Measurements from ENCODE around the gene NACA.

The NACA gene

DNA sequence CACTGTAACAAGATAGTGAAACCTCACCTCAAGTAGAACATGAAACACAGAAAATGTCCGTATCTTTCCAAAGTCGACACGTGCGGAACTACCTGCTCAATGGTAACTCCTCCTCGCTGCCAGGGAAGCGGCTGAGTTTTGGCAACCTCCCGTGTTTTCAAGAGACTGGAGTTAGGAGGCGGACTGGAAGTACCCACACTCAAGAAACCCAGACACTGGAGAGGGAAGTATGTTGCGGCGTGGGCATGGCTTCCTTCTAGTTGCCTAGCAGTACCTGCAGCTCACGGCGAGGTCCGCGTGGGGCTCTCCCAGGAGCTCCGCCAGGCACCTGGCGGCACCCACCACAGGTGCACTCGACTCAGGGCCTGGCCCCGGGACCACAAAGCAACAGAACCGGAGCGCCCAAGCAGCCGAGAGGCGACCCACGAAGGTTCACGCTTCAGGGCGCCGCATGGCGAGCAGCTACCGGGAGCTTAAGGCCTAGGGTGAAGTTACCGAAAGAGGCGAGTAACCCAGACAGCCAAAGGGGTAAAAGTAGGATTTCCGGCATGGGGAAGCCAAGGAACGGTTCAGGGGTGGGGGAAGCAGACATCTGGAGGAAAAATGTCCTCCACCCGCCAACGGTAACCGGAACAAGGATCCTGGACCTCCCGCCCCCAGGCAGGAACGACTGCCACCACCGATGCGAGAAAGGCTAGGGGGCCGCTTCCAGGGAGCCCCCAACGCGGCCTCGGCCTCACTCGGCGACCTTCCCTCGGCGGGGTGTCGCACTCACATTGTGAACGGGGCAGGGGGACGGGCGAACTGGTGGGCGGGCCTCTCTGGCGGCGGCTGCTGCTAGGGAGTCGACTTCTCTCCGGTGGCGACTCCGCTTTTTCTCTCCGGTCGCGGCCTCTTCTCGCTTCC, 37.6 kb downstream of the NACA start:
- DNase-seq = no peak

DNA sequence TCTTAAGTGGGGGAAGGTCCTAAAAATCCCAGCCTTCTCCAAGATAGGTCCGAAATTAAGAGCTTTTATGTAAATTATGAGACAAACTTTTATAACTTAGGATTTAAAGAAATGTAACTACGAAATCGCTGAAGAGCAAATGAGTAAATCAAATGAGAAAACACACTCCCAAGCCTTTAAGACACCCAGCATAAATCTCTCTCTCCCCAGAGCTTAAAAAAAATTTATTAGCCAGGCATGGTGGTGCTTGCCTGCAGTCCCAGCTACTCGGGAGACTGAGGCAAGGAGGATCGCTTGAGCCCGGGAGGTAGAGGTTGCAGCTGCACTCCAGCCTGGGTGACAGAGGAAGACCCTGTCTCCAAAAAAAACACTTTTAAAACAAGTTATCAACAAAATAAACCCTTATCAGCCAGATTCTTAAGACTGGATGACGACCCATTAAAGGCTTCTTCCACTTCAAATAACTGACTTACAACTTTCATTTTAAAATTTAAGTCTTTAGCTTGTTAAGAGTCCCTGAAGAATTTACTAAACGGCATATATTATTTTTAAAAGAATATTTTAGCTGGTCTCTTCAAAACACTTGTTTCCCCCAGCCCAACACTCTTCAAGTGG, 40.2 kb downstream of the NACA start:
- DNase-seq = no peak

DNA sequence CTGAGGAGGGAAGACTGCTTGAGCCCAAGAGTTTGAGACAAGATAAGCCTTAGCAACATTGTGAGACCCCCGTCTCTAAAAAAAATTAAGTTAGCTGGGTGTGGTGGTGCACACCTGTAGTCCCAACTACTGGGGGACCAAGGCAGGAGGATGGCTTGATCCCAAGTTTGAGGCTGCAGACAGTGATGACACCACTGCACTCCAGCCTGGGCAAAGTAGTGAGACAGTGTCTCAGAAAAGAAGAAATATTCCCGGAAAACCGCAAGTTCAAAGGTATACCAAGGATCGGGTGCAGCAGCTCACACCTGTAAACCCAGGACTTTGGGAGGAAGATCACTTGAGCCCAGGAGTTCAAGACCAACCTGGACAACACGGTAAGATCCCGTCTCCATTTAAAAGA, 42.8 kb downstream of the NACA start:
- no peak for DNase-seq

DNA sequence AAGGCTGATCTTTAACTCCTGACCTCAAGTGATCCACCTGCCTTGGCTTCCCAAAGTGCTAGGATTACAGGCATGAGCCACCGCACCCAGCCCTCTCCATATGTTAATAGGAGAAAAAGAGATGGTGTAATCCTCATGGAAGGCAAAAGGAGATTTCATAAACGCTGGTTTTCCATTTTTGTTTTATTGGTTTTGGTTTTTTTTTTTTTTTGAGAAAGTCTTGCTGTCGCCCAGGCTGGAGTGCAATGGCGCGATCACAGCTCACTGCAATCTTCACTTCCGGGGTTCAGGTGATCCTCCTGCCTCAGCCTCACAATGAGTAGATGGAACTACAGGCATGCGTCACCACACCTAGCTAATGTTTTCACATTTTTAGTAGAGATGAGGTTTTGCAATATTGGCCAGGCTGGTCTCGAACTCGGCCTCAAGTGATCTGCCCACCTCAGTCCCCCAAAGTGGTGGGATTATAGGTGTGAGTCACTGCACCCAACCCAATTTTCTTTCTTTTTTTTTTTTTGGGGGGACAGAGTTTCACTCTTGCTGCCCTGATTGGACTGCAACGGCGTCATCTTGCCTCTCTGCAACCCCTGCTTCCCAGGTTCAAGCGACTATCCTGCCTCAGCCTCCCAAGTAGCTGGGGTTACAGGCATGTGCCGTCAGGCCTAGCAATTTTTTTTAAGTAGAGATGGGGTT, 45.1 kb downstream of the NACA start:
- DNase-seq = no peak

DNA sequence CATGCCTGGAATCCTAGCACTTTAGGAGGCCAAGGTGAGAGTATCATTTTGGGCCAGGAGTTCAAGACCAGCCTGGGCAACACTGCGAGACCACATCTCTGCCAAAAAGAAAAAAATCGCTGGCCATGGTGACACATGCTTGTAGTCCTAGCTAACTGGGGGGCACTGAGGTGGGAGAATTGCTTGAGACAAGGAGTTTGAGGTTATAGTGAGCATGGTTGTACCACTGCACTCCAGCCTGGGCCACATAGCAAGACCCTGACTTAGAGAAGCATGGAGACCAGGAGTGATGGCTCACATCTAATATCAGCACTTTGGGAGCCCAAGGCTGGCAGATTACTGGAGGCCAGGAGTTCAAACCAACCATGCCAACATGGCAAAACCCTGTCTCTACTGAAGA, 46.2 kb downstream of the NACA start:
- DNase-seq = no peak

DNA sequence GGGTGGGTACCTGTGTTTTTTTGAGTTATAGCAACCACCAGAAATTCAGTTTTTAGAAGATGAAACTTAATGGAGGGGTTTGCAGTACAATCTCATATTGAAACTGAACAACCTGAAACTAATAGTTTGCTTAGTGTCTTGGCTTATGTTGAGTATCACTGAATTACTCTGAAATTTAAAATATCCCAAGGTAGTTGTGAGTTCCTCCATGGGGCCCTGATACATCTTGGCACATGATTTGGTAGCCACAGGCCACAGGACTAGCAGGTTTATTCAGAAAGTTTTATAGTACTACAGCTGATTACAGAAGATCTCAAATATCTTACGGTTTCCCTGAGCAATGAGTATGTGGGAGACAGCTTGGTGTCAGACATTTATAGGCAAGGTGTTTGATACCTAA, 47.4 kb downstream of the NACA start:
- DNase-seq = no peak

DNA sequence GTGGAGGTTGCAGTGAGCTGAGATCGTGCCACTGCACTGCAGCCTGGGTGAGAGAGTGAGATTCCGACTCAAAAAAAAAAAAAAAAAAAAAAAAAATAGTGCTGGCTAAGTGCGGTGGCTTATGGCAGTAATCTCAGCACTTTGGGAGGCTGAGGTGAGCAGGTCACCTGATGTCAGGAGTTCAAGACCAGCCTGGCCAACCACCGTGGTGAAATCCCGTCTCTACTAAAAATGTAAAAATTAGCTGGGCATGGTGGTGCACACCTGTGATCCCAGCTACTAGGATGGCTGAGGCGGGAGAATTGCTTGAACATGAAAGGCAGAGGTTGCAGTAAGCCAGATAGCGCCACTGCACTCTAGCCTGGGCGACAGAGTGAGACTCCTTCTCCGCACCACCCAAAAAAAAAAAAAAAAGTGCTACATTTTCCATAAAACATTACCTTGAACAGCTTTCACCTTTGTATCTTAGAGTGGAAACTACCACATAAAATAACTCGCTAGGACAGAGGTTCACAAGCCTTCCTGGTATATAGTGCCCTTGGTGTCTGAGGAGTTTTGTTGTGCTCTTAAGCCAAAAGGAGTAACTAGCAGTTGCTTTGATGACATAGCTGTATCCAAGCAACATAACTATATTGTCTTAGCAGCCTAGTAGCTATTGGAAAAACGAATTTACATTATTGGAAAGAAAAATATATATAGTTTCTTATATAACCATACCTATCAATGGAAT, 48.1 kb downstream of the NACA start:
- DNase-seq = no peak

DNA sequence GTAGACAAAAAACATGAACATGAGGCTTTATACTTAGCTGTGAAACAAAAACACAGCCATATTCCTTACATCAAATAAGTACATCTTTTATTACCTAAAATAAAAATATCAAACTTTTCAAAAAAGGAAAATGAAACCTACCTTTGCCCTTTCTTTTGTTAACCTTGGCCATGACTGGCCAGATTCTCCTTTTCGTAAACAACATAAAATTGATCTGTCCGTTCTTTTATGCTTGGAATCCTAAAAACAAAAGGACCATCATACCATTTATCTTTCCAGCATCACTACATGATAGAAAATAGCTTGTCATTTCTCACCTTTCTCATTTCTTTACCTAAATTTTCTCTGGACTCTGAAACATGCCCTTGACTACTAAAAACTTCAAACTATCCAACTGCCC, 53.5 kb downstream of the NACA start:
- DNase-seq = no peak

DNA sequence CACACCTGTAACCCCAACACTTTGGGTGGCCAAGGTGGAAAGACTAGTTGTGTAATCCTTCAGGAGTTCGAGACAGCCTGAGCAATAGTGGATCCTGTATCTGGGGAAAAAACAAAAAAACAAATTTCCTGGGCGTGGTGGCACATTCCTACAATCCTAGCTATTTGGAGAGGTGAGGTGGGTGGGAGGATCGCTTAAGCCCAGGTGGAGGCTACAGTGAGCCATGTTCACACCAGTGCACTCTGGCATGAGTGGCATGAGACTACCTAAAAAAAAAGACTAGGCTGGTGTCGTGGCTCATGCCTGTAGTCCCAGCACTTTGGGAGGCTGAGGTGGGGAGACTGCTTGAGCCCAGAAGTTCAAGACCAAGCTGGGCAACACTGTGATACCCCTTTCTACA, 54.3 kb downstream of the NACA start:
- no peak for DNase-seq

DNA sequence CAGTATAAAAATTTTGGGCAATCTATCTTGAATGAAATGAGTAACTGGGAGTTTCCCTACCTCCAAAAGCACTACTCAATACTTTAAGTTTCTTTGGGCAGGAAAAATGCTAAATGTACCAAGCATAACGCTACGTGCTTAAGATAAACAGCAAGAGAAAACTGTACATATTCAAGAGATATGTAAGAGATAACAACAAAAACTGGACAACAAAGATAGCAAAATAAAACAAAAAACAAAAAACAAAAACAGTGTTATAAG, 57.0 kb downstream of the NACA start:
- no peak for DNase-seq

Data from NCI-H524 treated with DMSO at 0.1 percent for 48 hours (cell line).